HEK293 (cell line): ENCODE measurements around the gene RAC3.

ENCODE experiments used
- CTCF ChIA-PET: fragments of 350-600 bp; formaldehyde crosslinking; extraction: SDS; loops from one replicate; lab custom pipeline; 2021; ENCODE audit warnings: antibody characterized with exemption; lab: Yijun Ruan, JAX
- POLR2A ChIA-PET: fragments of 300-600 bp; formaldehyde crosslinking; extraction: SDS; loops from one replicate; lab custom pipeline; 2020; ENCODE audit warnings: antibody characterized with exemption, inconsistent platforms; lab: Yijun Ruan, JAX
- H3K27ac ChIP-seq: fragments of 200-500 bp; sonication (Bioruptor generic); 2 replicates; pipeline ENCODE4 v1.5.1; 2014; ENCODE audit warnings: low read depth, low read length, control low read depth, inconsistent platforms; ENCODE audit errors: extremely low read depth
- H3K36me3 ChIP-seq, 2 experiments: fragments of 200-500 bp in 1 of 2; sonication (Bioruptor generic) in 1 of 2; 1 replicate in 1 of 2; 2 replicates in 1 of 2; pipeline ENCODE4 v1.5.1; 2014 to 2017; ENCODE audit warnings: inconsistent platforms in 2 of 2, low read length in 2 of 2; ENCODE audit not compliant: control insufficient read depth in 2 of 2, insufficient read depth in 1 of 2
- H3K4me1 ChIP-seq: fragments of 200-500 bp; sonication (Bioruptor generic); 2 replicates; pipeline ENCODE4 v1.5.1; 2014; ENCODE audit warnings: mild to moderate bottlenecking, low read length, inconsistent platforms; ENCODE audit not compliant: control insufficient read depth, insufficient read depth
- H3K4me3 ChIP-seq: 2 replicates; pipeline ENCODE4 v1.5.1; 2011; ENCODE audit warnings: low read depth, mild to moderate bottlenecking, control low read depth, low read length, moderate library complexity
- H3K9me3 ChIP-seq: fragments of 200-500 bp; sonication (Bioruptor generic); 2 replicates; pipeline ENCODE4 v1.5.1; 2014; ENCODE audit warnings: low read depth, low read length, inconsistent platforms; ENCODE audit not compliant: control insufficient read depth, insufficient read depth
- EGR2 ChIP-seq: fragments of 450-650 bp; formaldehyde crosslinking; IDR thresholded peaks from 2 replicates; pipeline ENCODE4 v1.5.1; 2016; ENCODE audit warnings: low read depth, missing biosample characterization, missing genetic modification characterization
- GLIS2 ChIP-seq: fragments of 450-650 bp; formaldehyde crosslinking; IDR thresholded peaks from 2 replicates; pipeline ENCODE4 v1.5.1; 2016; ENCODE audit warnings: missing biosample characterization, missing genetic modification characterization
- REST ChIP-seq: fragments of 450-650 bp; formaldehyde crosslinking; IDR thresholded peaks from 2 replicates; pipeline ENCODE4 v1.5.1; 2016; ENCODE audit warnings: missing biosample characterization, missing genetic modification characterization
- SETDB1 ChIP-seq: IDR thresholded peaks from one replicate; pipeline ENCODE4 v1.6.1; 2017; ENCODE audit warnings: mild to moderate bottlenecking, low read length, moderate library complexity, mixed read lengths; ENCODE audit not compliant: insufficient read length
- ZNF155 ChIP-seq: fragments of 450-650 bp; formaldehyde crosslinking; IDR thresholded peaks from 2 replicates; pipeline ENCODE4 v1.5.1; 2016; ENCODE audit warnings: missing biosample characterization, missing genetic modification characterization
- ZNF600 ChIP-seq: fragments of 450-650 bp; formaldehyde crosslinking; IDR thresholded peaks from 2 replicates; pipeline ENCODE4 v1.5.1; 2016; ENCODE audit warnings: missing biosample characterization, missing genetic modification characterization
- ZNF621 ChIP-seq: fragments of 450-650 bp; formaldehyde crosslinking; IDR thresholded peaks from 2 replicates; pipeline ENCODE4 v1.5.1; 2017; ENCODE audit warnings: missing biosample characterization, missing genetic modification characterization
- ZNF624 ChIP-seq: fragments of 450-650 bp; formaldehyde crosslinking; IDR thresholded peaks from 2 replicates; pipeline ENCODE4 v1.5.1; 2017; ENCODE audit warnings: missing biosample characterization, missing genetic modification characterization
- ZNF747 ChIP-seq: fragments of 450-650 bp; formaldehyde crosslinking; IDR thresholded peaks from 2 replicates; pipeline ENCODE4 v1.5.1; 2016; ENCODE audit warnings: missing biosample characterization, missing genetic modification characterization
- TF ChIP-seq, protein P1 (sequence below): fragments of 450-650 bp; formaldehyde crosslinking; IDR thresholded peaks from 2 replicates; pipeline ENCODE4 v1.5.1; 2016; ENCODE audit warnings: missing biosample characterization, missing genetic modification characterization

RAC3 gene

DNA sequence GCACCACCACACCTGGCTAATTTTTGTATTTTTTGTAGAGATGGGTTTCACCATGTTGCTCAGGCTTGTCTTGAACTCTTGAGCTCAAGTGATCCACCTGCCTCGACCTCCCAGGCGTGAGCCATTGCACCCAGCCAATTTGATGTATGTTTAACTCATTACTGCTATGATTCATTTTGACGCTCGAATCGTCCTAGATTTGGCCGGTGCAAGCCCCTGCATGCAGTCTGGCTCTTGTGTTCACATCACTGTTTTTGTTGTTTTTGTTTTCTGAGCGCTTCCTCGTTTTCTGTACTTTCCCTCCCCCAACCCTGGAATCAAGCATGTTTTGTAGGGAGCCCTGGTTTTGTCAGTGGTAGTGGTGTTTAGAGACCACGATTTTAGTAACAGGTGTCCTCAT is 42.0 kb downstream of the RAC3 start:
- Histone ChIP-seq H3K36me3 (peaks cover 3 to 12% of the 10 kb centered on the region in 2 experiments), H3K4me3 (no peak overlapping the region), H3K4me1 (no peaks in the 10 kb centered on the region), H3K27ac (no peak overlapping the region), H3K9me3 (no peaks in the 10 kb centered on the region)
- POLR2A ChIA-PET, result interaction anchor here (0.7 to 1.2 kb wide), 4 partner anchors 9 to 36 kb away, joined by 3 to 4 read pairs (median 4); partner anchors contain the start of gene DCXR
- TF ChIP-seq ZNF600 (tag by site-specific recombination), result no peak
- no peak for TF ChIP-seq ZNF621 (tag by site-specific recombination)
- no peak for TF ChIP-seq ZNF155 (tag by site-specific recombination)
- no peak for TF ChIP-seq ZNF747
- TF ChIP-seq ZNF624 (tag by site-specific recombination), result no peak
- TF ChIP-seq REST (tag by site-specific recombination), result no peak
- CTCF ChIA-PET, result interaction anchor here (0.6 to 1.1 kb wide), 2 partner anchors 29 to 36 kb away, joined by 3 to 7 read pairs; partner anchors contain the start of gene DCXR

DNA sequence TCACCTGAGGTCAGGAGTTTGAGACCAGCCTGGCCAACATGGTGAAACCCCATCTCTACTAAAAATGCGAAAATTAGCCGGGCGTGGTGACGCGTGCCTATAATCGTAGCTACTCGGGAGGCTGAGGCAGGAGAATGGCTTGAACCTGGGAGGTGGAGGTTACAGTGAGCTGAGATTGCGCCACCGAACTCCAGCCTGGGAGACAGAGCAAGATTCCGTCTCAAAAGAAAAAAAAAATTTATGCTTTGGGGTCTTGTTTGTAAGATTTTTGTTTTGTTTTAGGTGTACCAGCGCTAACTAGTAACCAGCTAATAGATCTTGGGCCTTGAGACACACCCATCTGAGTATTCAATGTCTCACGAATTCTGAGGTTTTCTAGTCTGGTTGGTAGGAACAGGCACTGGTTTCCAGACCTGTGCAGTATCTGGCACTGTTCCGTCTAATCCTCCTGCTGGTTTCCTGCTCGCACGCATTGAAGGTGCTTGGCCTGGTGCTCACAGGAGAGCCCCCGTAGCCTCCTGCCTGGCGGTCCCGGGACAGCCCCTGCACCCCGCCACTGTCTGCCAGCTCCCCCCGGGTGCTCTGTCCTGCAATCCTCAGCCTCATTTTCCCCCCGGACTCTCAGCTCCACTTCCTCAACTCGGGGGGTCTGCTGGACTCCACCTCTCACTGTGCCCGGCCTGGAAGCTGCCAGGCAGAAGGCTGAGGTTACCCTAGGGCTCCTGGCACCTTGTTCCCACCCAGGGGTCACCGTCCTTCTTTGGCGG is 44.7 kb downstream of the RAC3 start:
- Histone ChIP-seq H3K4me1 (no peaks in the 10 kb centered on the region), H3K9me3 (no peaks in the 10 kb centered on the region), H3K4me3 (no peak overlapping the region), H3K27ac (no peak overlapping the region), H3K36me3 (peaks cover 12 to 38% of the 10 kb centered on the region in 2 experiments)
- TF ChIP-seq SETDB1 (no peak), ZNF600 (tag by site-specific recombination) (0 out of 2 replicates have a peak, but pooled peaks have one; percentile 9)
- TF ChIP-seq, protein P1, sequence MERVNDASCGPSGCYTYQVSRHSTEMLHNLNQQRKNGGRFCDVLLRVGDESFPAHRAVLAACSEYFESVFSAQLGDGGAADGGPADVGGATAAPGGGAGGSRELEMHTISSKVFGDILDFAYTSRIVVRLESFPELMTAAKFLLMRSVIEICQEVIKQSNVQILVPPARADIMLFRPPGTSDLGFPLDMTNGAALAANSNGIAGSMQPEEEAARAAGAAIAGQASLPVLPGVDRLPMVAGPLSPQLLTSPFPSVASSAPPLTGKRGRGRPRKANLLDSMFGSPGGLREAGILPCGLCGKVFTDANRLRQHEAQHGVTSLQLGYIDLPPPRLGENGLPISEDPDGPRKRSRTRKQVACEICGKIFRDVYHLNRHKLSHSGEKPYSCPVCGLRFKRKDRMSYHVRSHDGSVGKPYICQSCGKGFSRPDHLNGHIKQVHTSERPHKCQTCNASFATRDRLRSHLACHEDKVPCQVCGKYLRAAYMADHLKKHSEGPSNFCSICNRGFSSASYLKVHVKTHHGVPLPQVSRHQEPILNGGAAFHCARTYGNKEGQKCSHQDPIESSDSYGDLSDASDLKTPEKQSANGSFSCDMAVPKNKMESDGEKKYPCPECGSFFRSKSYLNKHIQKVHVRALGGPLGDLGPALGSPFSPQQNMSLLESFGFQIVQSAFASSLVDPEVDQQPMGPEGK (tag by site-specific recombination), result 0 out of 2 replicates have a peak, but pooled peaks have one; percentile 21
- ChIA-PET CTCF (interaction anchor here (0.9 to 2.2 kb wide), 3 partner anchors 10 to 46 kb away, joined by 5 to 13 read pairs (median 5); partner anchors contain the start of gene DUS1L), POLR2A (interaction anchor here (0.9 to 3.1 kb wide), 9 partner anchors 10 to 53 kb away, joined by 3 to 15 read pairs (median 6); partner anchors contain the start of genes CENPX, DUS1L and LRRC45)

GRCh38 chr17:82076785-82077591 is 45.5 kb downstream of the RAC3 start:
- POLR2A ChIA-PET, result interaction anchor here (0.9 to 3.1 kb wide), 9 partner anchors 10 to 54 kb away, joined by 3 to 15 read pairs (median 6); partner anchors contain the start of genes CENPX, DUS1L and LRRC45
- H3K9me3 ChIP-seq, result no peaks in the 10 kb centered on the region
- CTCF ChIA-PET, result interaction anchor here (0.6 to 2.2 kb wide), 3 partner anchors 16 to 47 kb away, joined by 3 to 13 read pairs (median 5); no protein-coding TSS in a partner anchor
- H3K27ac ChIP-seq, result no peak overlapping the region
- peaks cover 12 to 46% of the 10 kb centered on the region in 2 experiments for H3K36me3 ChIP-seq
- 0 out of 2 replicates have a peak, but pooled peaks have one; percentile 8 for TF ChIP-seq GLIS2 (tag by site-specific recombination)
- TF ChIP-seq EGR2 (tag by site-specific recombination), result no peak
- no peaks in the 10 kb centered on the region for H3K4me1 ChIP-seq
- H3K4me3 ChIP-seq, result no peak overlapping the region
